ENCODE data around the gene PGLYRP2.

The PGLYRP2 gene

GRCh38 chr19:15448044-15448777 lies 31.1 kb downstream of the PGLYRP2 start:
- no peak for TF ChIP-seq CTCF (IDR thresholded peaks at IDR 0.05)

- TF ChIP-seq CTCF (IDR thresholded peaks at IDR 0.05) = no peak
Observed at GRCh38 chr19:15447057-15447456, 32.2 kb downstream of the PGLYRP2 start.

- no peak for TF ChIP-seq CTCF (IDR thresholded peaks at IDR 0.05)
Observed at GRCh38 chr19:15445807-15446376, 33.4 kb downstream of the PGLYRP2 start.

- TF ChIP-seq CTCF (IDR thresholded peaks at IDR 0.05) = no peak
Observed at GRCh38 chr19:15445227-15445605, 34.1 kb downstream of the PGLYRP2 start.

- no peak for TF ChIP-seq CTCF (IDR thresholded peaks at IDR 0.05)
Observed at GRCh38 chr19:15444505-15445226, 34.6 kb downstream of the PGLYRP2 start.

- no peak for TF ChIP-seq CTCF (IDR thresholded peaks at IDR 0.05)
Observed at GRCh38 chr19:15443838-15444237, 35.5 kb downstream of the PGLYRP2 start.

- no peak for TF ChIP-seq CTCF (IDR thresholded peaks at IDR 0.05)
Observed at GRCh38 chr19:15443325-15443724, 36.0 kb downstream of the PGLYRP2 start.

Data from LNCAP (cell line).